Endothelial cell of umbilical vein (primary cell): ENCODE data around the gene SPTB. TPM values are rescaled to one million over a fixed set of nuclear protein-coding genes. Genes with fewer than 3 reads are reported as not detected.

Experiments
- BruUV-seq: library from RNA; stranded (reverse); fragments of 400-500 nt; replicated peaks from 2 replicates; lab custom pipeline; 2021; lab: Mats Ljungman, UMichigan
- CTCF ChIA-PET: fragments of 300-600, 350-600 bp; sonication (Branson Sonifier 250); formaldehyde crosslinking; loops from one replicate; lab custom pipeline; 2021; ENCODE audit warnings: antibody characterized with exemption, inconsistent platforms; lab: Charles Lee
- POLR2A ChIA-PET: fragments of 300-600, 350-600 bp; sonication (Branson Sonifier 250); formaldehyde crosslinking; loops from one replicate; lab custom pipeline; 2021; ENCODE audit warnings: antibody characterized with exemption, inconsistent platforms; lab: Charles Lee
- DNase-seq: peaks from one replicate; pipeline ENCODE4 v3.0.0-alpha.2; 2011; ENCODE audit warnings: low read depth, low spot score
- FAIRE-seq: peaks from 2 replicates; lab custom pipeline; 2011; peaks lifted over from hg19 to GRCh38; lab: Jason Lieb, UNC
- H2AFZ ChIP-seq: 2 replicates; pipeline ENCODE4 v1.6.0; 2012; ENCODE audit warnings: low read depth, low read length, control low read depth, inconsistent platforms
- H3K27ac ChIP-seq: 2 replicates; pipeline ENCODE4 v1.5.1; 2011; ENCODE audit warnings: low read depth, mild to moderate bottlenecking, control low read depth, low read length, moderate library complexity; ENCODE audit not compliant: insufficient read depth
- H3K27me3 ChIP-seq, 2 experiments: 2 replicates each; pipeline versions ENCODE4 v1.6.0 to v1.6.1; 2011; ENCODE audit warnings: low read length in 2 of 2, mixed read lengths in 1 of 2; ENCODE audit not compliant: control insufficient read depth in 2 of 2, insufficient read depth in 2 of 2
- H3K36me3 ChIP-seq, 2 experiments: 2 replicates in 1 of 2; 3 replicates in 1 of 2; pipeline ENCODE4 v1.5.1; 2011; ENCODE audit warnings: low read length in 2 of 2, mild to moderate bottlenecking in 1 of 2, moderate library complexity in 1 of 2; ENCODE audit not compliant: control insufficient read depth in 2 of 2, insufficient read depth in 2 of 2; ENCODE audit errors: extremely low read depth in 1 of 2
- H3K4me1 ChIP-seq: 3 replicates; pipeline ENCODE4 v1.5.1; 2011; ENCODE audit warnings: mild to moderate bottlenecking, low read length; ENCODE audit not compliant: control insufficient read depth, insufficient read depth; ENCODE audit errors: extremely low read depth
- H3K4me2 ChIP-seq: 2 replicates; pipeline ENCODE4 v1.6.1; 2011; ENCODE audit warnings: low read length, control low read depth, mixed read lengths; ENCODE audit not compliant: insufficient read depth
- H3K4me3 ChIP-seq, 3 experiments: fragments of 200-600 bp in 1 of 3; sonication (generic), shearing (Covaris generic) in 1 of 3; replicated peaks in 1 of 3; 2 replicates each; pipeline ENCODE4 v1.5.1; 2011 to 2016; ENCODE audit warnings: control low read depth in 3 of 3, low read length in 3 of 3, mild to moderate bottlenecking in 2 of 3, inconsistent platforms in 1 of 3, low read depth in 1 of 3, moderate library complexity in 1 of 3; ENCODE audit not compliant: insufficient read depth in 1 of 3
- H3K79me2 ChIP-seq: 2 replicates; pipeline ENCODE4 v1.6.0; 2012; ENCODE audit warnings: low read length, inconsistent platforms; ENCODE audit not compliant: control insufficient read depth, insufficient read depth
- H3K9ac ChIP-seq: replicated peaks from 2 replicates; pipeline ENCODE3; 2011; ENCODE audit warnings: low read length, control low read depth; ENCODE audit not compliant: insufficient read depth; ENCODE audit errors: extremely low read depth
- H3K9me1 ChIP-seq: replicated peaks from 3 replicates; pipeline ENCODE4 v1.6.0; 2011; ENCODE audit warnings: mild to moderate bottlenecking, low read length; ENCODE audit not compliant: control insufficient read depth, insufficient read depth; ENCODE audit errors: extremely low read depth
- H3K9me3 ChIP-seq: replicated peaks from 2 replicates; pipeline ENCODE4 v1.5.1; 2012; ENCODE audit warnings: low read length, inconsistent platforms; ENCODE audit not compliant: control insufficient read depth, insufficient read depth
- H4K20me1 ChIP-seq: replicated peaks from 2 replicates; pipeline ENCODE3; 2011; ENCODE audit warnings: mild to moderate bottlenecking, low read length; ENCODE audit not compliant: control insufficient read depth, insufficient read depth; ENCODE audit errors: extremely low read depth
- GATA2 ChIP-seq: IDR thresholded peaks from 2 replicates; pipeline ENCODE4 v1.7.0; 2011; ENCODE audit warnings: low read depth, mild to moderate bottlenecking, moderate library complexity, mixed read lengths, low read length; ENCODE audit not compliant: insufficient read length, insufficient read depth
- JUN ChIP-seq: IDR thresholded peaks from 2 replicates; pipeline ENCODE4 v1.6.1; 2011; ENCODE audit warnings: borderline replicate concordance, low read depth; ENCODE audit not compliant: insufficient read length, insufficient read depth
- MYC ChIP-seq: IDR thresholded peaks from one replicate; pipeline ENCODE4 v1.6.1; 2011; ENCODE audit warnings: mild to moderate bottlenecking, low read depth, low read length
- POLR2A ChIP-seq: IDR thresholded peaks from 2 replicates; pipeline ENCODE4 v1.6.1; 2012; ENCODE audit warnings: low read depth, mild to moderate bottlenecking, control low read depth, low read length
- dilution Hi-C: fragments of 300-500 bp; cut with MboI; formaldehyde crosslinking; loops from one replicate; pipeline ENCODE4 v1.15.0; 2019; ENCODE audit warnings: low sequenced_read_pairs; ENCODE audit not compliant: extremely low pct_ligation_motif_present
- intact Hi-C: fragments of 100-400 bp; cut with micrococcal nuclease; formaldehyde crosslinking; loops from one replicate; pipeline ENCODE4 v1.10.0; 2022
- polyA plus RNA-seq, 4 experiments: library from polyadenylated mRNA; depleted of rRNA in 3 of 4; stranded (reverse) in 3 of 4; unstranded in 1 of 4; fragments of >200 nt; gene quantifications; 2 replicates each; pipeline versions ENCODE4 v1.2.1 to v1.2.3, GENCODE V29; 2011 to 2012; ENCODE audit warnings: missing spikeins in 1 of 4
- total RNA-seq: library from RNA; stranded (reverse); gene quantifications from 2 replicates; pipeline ENCODE4 v1.2.3, GENCODE V29; 2021

Gene SPTB
- total and polyA plus RNA-seq, 2 donors (not counting 3 experiments of a cell fraction or from before 2014, with no cell fraction given) = 0.03 to 0.07 TPM

DNA sequence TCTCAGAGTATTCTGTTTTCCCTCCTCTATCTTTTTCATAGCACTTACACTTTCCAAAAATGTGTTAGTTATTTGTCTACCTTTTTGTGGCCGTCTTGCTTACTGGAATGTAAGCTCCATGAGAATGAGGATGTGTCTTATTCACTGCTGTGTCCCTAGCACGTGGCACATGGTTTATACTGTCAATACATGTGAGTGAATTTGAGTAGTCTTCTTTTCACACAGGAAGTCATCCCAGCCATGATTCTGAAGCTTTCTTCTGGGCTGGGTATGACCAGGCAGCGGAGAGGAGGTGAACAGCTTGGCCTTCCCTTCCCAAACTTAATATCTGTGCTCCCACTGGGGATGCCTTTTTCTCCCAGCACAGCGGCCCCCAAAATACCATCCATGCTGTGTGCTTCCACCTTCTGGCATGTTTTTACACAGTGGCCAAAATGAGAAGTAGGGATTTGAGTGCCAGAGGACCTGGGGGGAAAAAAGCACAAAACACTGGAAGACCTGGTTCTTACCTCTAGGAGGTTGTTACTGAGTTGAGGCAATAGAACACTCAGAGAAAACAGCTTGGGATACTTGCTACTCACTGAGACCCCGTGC is 165.2 kb downstream of the SPTB start:
- Histone ChIP-seq H3K27me3 (no peaks in the 10 kb centered on the region), H3K79me2 (peaks cover 5% of the 10 kb centered on the region), H3K9me1 (no peaks in the 10 kb centered on the region), H3K9me3 (no peaks in the 10 kb centered on the region), H3K4me2 (no peak overlapping the region), H2AFZ (no peak overlapping the region), H3K36me3 (no peaks in the 10 kb centered on the region), H3K4me1 (peaks cover under 1% of the 10 kb centered on the region), H4K20me1 (no peaks in the 10 kb centered on the region), H3K4me3 (no peak overlapping the region), H3K27ac (no peak overlapping the region), H3K9ac (no peak overlapping the region)
- POLR2A ChIA-PET = interaction anchor here (0.5 kb wide), 1 partner anchor 388 kb away, joined by 5 read pairs; the partner anchor contains the start of gene MAX
- intact Hi-C loops = no loop called here
- no TSS peak for BruUV-seq
- no peak for DNase-seq
- dilution Hi-C loops = no loop called here
- FAIRE-seq = no peak
- TF ChIP-seq POLR2A = no peak
- TF ChIP-seq MYC = no peak
- no peak for TF ChIP-seq GATA2
- CTCF ChIA-PET = interaction anchor here (1.4 kb wide), 1 partner anchor 10 kb away, joined by 3 read pairs; the partner anchor contains the start of gene PLEKHG3

DNA sequence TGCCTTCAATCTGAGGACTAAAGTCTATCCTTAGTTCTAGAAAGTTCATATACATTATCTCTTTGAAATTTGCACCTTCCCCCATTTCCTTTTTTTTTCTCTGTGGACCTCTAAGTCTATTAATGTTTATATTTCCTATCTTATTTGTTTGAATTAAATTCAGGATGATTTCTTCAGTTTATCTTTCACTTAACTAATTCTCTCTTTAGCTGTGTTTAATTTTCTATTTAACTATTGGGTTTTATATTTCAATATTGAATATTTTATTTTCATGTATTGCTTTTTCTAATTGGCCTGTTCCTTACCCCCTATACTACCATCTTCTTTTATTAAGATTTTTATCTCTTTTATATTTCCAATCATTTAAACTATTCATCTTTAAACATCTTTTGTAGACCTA is 166.0 kb downstream of the SPTB start:
- dilution Hi-C loops = no loop called here
- TF ChIP-seq POLR2A (no peak), JUN (no peak)
- no peak for FAIRE-seq

More for the DNA sequence above, 166.0 kb downstream of the SPTB start:
- no peaks in the 10 kb centered on the region for H4K20me1 ChIP-seq
- DNase-seq = no peak
- H3K9me3 ChIP-seq = no peaks in the 10 kb centered on the region
- intact Hi-C loops = no loop called here
- BruUV-seq = no TSS peak
- ChIA-PET POLR2A (no interaction called here), CTCF (interaction anchor here (1.0 to 1.4 kb wide), 2 partner anchors 9 to 48 kb away, joined by 3 read pairs; partner anchors contain the start of gene PLEKHG3)
- H3K4me1 ChIP-seq = no peaks in the 10 kb centered on the region
- no peaks in the 10 kb centered on the region for H3K9me1 ChIP-seq
- H3K27me3 ChIP-seq = no peaks in the 10 kb centered on the region
- no peak overlapping the region for H3K9ac ChIP-seq
- H3K36me3 ChIP-seq = no peaks in the 10 kb centered on the region
- no peak overlapping the region for H2AFZ ChIP-seq
- H3K4me2 ChIP-seq = no peak overlapping the region
- peaks cover 7% of the 10 kb centered on the region for H3K79me2 ChIP-seq
- H3K27ac ChIP-seq = no peak overlapping the region
- no peak overlapping the region for H3K4me3 ChIP-seq
